Neutrophil (primary cell): ENCODE results near the gene EME2.

Experiments
- H3K27ac ChIP-seq: fragments of 200-600 bp; sonication (generic); 2 replicates; pipeline ENCODE4 v1.5.1; 2016; ENCODE audit warnings: mild to moderate bottlenecking, moderate library complexity
- H3K27me3 ChIP-seq: fragments of 200-600 bp; sonication (generic); 2 replicates; pipeline ENCODE4 v1.6.0; 2016; ENCODE audit warnings: mild to moderate bottlenecking
- H3K36me3 ChIP-seq: fragments of 200-600 bp; sonication (generic); 2 replicates; pipeline ENCODE4 v1.5.1; 2017
- H3K4me1 ChIP-seq, 2 experiments: fragments of 200-600 bp in 1 of 2; sonication (generic) in 1 of 2; 1 replicate in 1 of 2; 2 replicates in 1 of 2; pipeline versions ENCODE4 v1.5.1 to v1.6.1; 2013 to 2016; ENCODE audit warnings: low read depth in 1 of 2, low read length in 1 of 2, mild to moderate bottlenecking in 1 of 2, moderate library complexity in 1 of 2; ENCODE audit not compliant: control insufficient read depth in 1 of 2, insufficient read depth in 1 of 2
- H3K4me3 ChIP-seq, 2 experiments: fragments of 200-600 bp in 1 of 2; sonication (generic) in 1 of 2; 1 replicate in 1 of 2; 2 replicates in 1 of 2; pipeline ENCODE4 v1.5.1; 2013 to 2016; ENCODE audit warnings: low read depth in 1 of 2, low read length in 1 of 2, mild to moderate bottlenecking in 1 of 2, moderate library complexity in 1 of 2
- H3K9me3 ChIP-seq: fragments of 200-600 bp; sonication (generic); 2 replicates; pipeline ENCODE4 v1.5.1; 2016
- TF ChIP-seq, protein P1 (sequence below): fragments of 200-600 bp; sonication (generic); IDR thresholded peaks from 2 replicates; pipeline ENCODE4 v1.5.1; 2016; ENCODE audit warnings: antibody characterized with exemption

Gene EME2, protein sequence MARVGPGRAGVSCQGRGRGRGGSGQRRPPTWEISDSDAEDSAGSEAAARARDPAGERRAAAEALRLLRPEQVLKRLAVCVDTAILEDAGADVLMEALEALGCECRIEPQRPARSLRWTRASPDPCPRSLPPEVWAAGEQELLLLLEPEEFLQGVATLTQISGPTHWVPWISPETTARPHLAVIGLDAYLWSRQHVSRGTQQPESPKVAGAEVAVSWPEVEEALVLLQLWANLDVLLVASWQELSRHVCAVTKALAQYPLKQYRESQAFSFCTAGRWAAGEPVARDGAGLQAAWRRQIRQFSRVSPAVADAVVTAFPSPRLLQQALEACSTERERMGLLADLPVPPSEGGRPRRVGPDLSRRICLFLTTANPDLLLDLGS

DNA sequence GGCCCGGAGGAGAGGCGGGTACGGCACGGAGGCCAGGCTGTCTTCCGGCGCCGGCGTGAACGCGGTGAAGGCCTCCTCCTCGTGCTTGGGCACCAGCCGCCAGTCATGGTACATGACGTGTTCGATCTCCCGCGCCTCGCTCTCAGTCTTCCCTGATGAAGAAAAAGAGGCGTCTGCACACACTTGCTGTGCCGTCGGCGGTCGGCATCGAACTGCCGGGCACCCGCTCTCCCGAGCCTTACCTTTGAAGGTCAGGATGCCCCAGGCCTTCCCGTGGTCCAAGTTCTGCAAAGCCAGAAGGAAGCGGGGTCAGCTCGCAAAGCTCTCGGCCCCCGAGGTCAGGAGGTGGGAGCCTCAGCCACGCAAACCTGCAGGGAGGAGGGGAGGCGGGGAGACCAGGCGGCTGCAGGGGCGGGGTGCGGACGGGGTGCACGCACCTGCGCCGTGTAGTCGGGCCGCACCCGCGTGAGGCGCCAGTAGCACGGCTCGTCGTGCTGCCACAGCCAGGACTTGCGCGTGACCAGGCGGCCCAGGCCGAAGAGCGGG, at the start of gene EME2:
EME2 (plus strand) TSS at position 449 of the 546 bp plus-strand sequence. CDS start 418 bp downstream, outside the sequence.
- H3K27me3 ChIP-seq = peaks cover 8% of the 10 kb centered on the region
- H3K4me1 ChIP-seq = peaks cover 35 to 51% of the 10 kb centered on the region in 2 experiments
- H3K4me3 ChIP-seq = peak within 1 kb of the TSS; percentile 89 to 100
- TF ChIP-seq, protein P1, sequence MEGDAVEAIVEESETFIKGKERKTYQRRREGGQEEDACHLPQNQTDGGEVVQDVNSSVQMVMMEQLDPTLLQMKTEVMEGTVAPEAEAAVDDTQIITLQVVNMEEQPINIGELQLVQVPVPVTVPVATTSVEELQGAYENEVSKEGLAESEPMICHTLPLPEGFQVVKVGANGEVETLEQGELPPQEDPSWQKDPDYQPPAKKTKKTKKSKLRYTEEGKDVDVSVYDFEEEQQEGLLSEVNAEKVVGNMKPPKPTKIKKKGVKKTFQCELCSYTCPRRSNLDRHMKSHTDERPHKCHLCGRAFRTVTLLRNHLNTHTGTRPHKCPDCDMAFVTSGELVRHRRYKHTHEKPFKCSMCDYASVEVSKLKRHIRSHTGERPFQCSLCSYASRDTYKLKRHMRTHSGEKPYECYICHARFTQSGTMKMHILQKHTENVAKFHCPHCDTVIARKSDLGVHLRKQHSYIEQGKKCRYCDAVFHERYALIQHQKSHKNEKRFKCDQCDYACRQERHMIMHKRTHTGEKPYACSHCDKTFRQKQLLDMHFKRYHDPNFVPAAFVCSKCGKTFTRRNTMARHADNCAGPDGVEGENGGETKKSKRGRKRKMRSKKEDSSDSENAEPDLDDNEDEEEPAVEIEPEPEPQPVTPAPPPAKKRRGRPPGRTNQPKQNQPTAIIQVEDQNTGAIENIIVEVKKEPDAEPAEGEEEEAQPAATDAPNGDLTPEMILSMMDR = no peak
- peak within 1 kb of the TSS; percentile 95 for H3K27ac ChIP-seq
- no peaks in the 10 kb centered on the region for H3K9me3 ChIP-seq
- H3K36me3 ChIP-seq = peaks cover 48% of the 10 kb centered on the region

DNA sequence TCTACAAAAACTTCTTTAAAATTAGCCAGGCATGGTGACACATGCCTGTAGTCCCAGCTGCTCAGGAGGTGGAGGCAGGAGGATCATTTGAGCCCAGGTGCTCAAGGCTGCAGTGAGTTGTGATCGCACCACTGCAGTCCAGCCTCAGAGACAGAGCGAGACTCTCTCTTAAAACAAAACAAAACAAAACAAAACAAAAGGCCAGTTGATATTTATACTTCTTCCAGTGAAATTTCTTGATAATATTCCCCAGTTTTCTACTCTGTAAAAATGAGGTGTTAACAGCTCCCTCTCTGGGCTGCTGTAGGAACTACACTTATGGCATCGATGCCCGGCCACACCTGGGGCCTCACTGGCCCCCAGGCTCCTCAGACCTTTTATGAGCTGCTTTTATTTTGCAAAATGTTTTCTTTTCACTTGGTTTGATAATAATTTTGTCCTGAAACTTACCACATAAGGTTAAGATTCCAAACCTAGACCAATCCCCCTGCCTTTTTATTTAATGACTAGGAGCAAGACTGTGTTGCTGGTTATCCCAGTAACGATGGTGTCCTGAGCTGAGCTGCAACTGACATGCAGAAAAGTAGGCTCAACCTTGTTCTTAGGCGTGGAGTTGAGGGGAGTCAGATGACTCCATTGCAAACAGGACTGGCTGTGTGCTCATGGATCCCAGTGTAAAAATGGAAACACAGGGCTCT, 49.0 kb upstream of the EME2 start:
- Histone ChIP-seq H3K9me3 (no peaks in the 10 kb centered on the region), H3K36me3 (peaks cover 38% of the 10 kb centered on the region), H3K4me3 (no peak overlapping the region), H3K4me1 (peaks cover 28 to 34% of the 10 kb centered on the region in 2 experiments), H3K27ac (peak overlapping the region; percentile 76), H3K27me3 (no peaks in the 10 kb centered on the region)
- TF ChIP-seq, protein P1 = peak; percentile 73

DNA sequence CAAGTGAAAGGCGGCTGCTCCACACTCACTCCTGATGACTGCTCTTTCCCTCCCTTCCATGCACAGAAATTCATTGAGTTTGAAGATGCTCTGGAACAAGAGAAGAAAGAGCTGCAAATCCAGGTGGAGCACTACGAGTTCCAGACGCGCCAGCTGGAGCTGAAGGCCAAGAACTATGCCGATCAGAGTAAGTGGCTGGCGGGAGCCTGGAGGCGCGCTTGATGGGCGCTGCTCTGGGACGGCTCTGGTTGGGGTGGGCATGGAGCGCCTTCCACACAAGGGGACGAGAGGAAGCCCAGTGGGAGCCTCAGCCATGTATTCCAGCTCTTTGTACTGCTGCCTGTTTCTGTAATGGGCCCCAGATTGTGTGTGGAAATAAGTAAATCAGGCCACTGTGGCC, 48.1 kb upstream of the EME2 start:
- H3K36me3 ChIP-seq = peaks cover 46% of the 10 kb centered on the region
- H3K27me3 ChIP-seq = no peaks in the 10 kb centered on the region
- TF ChIP-seq, protein P1 = no peak
- no peaks in the 10 kb centered on the region for H3K9me3 ChIP-seq
- no peak overlapping the region for H3K4me3 ChIP-seq
- no peak overlapping the region for H3K27ac ChIP-seq
- peaks cover 26 to 34% of the 10 kb centered on the region in 2 experiments for H3K4me1 ChIP-seq

DNA sequence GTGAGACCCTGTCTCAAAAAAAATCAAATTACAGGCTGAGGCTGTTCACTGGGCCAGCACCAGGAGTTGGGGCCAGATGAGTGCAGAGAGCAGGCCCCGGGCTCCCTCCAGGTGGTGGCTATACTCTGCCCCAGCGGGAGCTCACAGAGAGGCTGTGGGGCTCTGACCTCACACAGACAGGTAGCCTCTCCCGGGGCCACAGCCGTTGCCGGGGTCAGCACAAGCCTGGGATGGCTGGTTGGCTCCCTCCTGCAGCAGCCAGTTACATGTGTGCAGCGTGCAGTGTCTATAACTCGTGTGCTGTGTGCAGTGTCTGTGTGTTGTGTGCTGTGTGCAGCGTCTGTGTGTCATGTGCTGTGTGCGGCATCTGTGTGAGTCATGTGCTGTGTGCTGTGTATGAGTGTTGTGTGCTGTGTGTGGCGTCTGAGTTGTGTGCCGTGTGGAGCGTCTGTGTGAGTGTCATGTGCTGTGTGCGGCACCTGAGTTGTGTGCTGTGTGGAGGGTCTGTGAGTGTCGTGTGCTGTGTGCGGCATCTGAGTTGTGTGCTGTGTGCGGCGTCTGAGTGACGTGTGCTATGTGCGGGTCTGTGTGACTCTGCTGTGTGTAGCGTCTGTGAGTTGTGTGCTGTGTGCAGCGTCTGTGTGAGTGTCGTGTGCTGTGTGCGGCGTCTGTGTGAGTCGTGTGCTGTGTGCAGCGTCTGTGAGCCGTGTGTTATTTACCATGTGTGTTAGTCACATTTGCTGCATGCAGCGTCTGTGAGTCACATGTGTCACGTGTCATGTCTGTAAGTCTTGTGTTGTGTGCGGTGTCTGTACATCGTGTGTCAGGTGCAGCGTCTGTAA, 45.7 kb upstream of the EME2 start:
- H3K27ac ChIP-seq = no peak overlapping the region

More for the DNA sequence above, 45.7 kb upstream of the EME2 start:
- H3K9me3 ChIP-seq = no peaks in the 10 kb centered on the region
- H3K4me1 ChIP-seq = peaks cover 22 to 26% of the 10 kb centered on the region in 2 experiments
- TF ChIP-seq, protein P1 = no peak
- peaks cover 60% of the 10 kb centered on the region for H3K36me3 ChIP-seq
- no peaks in the 10 kb centered on the region for H3K27me3 ChIP-seq
- no peak overlapping the region for H3K4me3 ChIP-seq
